PFSK-1 (cell line): Measurements from ENCODE around the gene OR5K3.

ENCODE experiments used
- FOXP2 ChIP-seq: optimal IDR thresholded peaks from 2 replicates; pipeline ENCODE3; 2011; ENCODE audit warnings: borderline replicate concordance, control low read depth, inconsistent platforms; ENCODE audit not compliant: insufficient read depth; ENCODE audit errors: extremely low read length, extremely low read depth
- POLR2AphosphoS5 ChIP-seq: IDR thresholded peaks from 2 replicates; pipeline ENCODE4 v1.6.1; 2012; ENCODE audit warnings: low read depth, mild to moderate bottlenecking, control low read depth, low read length, moderate library complexity
- REST ChIP-seq, 2 experiments: IDR thresholded peaks; 2 replicates each; pipeline versions ENCODE4 v1.6.1 to v1.8.0; 2011 to 2012; ENCODE audit warnings: low read depth in 2 of 2, low read length in 2 of 2, control low read depth in 1 of 2, inconsistent platforms in 1 of 2, mild to moderate bottlenecking in 1 of 2, moderate library complexity in 1 of 2; ENCODE audit not compliant: insufficient read depth in 1 of 2
- SIN3A ChIP-seq: IDR thresholded peaks from 2 replicates; pipeline ENCODE4 v1.6.1; 2012; ENCODE audit warnings: mild to moderate bottlenecking, low read length, moderate library complexity, borderline replicate concordance; ENCODE audit not compliant: insufficient read depth
- TAF1 ChIP-seq: IDR thresholded peaks from 2 replicates; pipeline ENCODE4 v1.6.1; 2012; ENCODE audit warnings: low read length, control low read depth, borderline replicate concordance; ENCODE audit not compliant: insufficient read depth

OR5K3 gene

GRCh38 chr3:98359250-98359649, 31.2 kb upstream of the OR5K3 start:
- no peak for TF ChIP-seq FOXP2
- no peak for TF ChIP-seq REST (IDR thresholded peaks at IDR 0.05; ENCODE audit: insufficient read depth in 1 of 2, low read depth in 2 of 2, low read length in 2 of 2)
- TF ChIP-seq SIN3A, result no peak
- TF ChIP-seq TAF1, result no peak
- TF ChIP-seq POLR2AphosphoS5, result no peak

GRCh38 chr3:98359993-98360675, 30.3 kb upstream of the OR5K3 start:
- TF ChIP-seq SIN3A (no peak), POLR2AphosphoS5 (no peak), REST (IDR thresholded peaks at IDR 0.05; ENCODE audit: insufficient read depth in 1 of 2, low read depth in 2 of 2, low read length in 2 of 2) (no peak), FOXP2 (no peak), TAF1 (no peak)

- TF ChIP-seq REST (IDR thresholded peaks at IDR 0.05; ENCODE audit: insufficient read depth in 1 of 2, low read depth in 2 of 2, low read length in 2 of 2) (no peak), POLR2AphosphoS5 (no peak), SIN3A (no peak), TAF1 (no peak), FOXP2 (no peak)
Observed at GRCh38 chr3:98360681-98361080, 29.8 kb upstream of the OR5K3 start.

- TF ChIP-seq POLR2AphosphoS5, result no peak
- no peak for TF ChIP-seq FOXP2
- TF ChIP-seq TAF1, result no peak
- TF ChIP-seq SIN3A, result no peak
- no peak for TF ChIP-seq REST (IDR thresholded peaks at IDR 0.05; ENCODE audit: insufficient read depth in 1 of 2, low read depth in 2 of 2, low read length in 2 of 2)
Observed at GRCh38 chr3:98361289-98361688, 29.2 kb upstream of the OR5K3 start.
